GM21529 (cell line): Measurements from ENCODE around the gene CAMTA1.

Experiments used
- ATAC-seq: cut with Tn5 transposase; IDR thresholded peaks from one replicate; pipeline ENCODE4 v1.9.1; 2021; ENCODE audit not compliant: unreplicated experiment

The CAMTA1 gene

DNA sequence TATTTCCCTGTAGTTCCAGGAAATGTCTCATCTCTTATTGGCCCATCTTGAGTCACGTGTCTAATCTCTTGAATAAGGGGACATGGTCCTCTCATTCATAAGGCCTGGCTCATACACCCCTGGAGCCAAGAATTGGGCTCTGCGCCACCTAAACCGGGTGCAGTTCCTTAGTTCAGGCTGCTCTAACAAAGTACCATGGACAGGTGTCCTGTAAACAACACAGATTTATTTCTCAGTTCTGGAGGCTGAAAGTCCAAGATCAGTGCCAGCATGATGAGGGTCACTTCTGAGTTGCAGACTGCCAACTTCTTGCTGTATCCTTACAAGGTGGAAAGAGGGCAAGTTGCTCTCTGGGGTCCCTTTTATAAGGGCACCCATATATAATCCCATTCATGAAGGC lies 925.6 kb downstream of the CAMTA1 start:
- ATAC-seq, result no peak

DNA sequence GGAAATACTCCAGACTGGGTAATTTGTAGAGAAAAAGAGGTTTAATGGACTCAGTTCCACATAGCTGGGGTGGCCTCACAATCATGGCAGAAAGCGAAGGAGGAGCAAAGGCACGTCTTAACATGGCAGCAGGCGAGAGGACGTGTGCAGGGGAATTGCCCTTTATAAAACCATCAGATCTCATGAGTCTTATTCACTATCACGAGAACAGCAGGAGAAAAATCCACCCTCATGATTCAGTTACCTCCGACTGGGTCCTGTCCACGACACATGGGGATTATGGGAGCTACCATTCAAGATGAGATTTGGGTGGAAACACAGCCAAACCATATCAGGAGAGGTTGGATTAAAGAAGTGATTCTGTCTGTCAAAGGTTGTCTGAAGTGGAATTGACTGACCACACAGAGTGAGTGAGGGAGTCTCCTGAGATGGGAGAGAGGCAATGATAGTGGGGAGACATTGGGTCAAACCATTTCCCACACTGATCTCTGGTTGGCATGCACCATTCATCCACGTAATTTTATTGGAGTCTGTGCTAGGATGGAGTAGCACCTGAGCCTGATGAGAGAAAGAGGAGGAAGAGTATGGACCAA lies 927.6 kb downstream of the CAMTA1 start:
- ATAC-seq, result no peak

DNA sequence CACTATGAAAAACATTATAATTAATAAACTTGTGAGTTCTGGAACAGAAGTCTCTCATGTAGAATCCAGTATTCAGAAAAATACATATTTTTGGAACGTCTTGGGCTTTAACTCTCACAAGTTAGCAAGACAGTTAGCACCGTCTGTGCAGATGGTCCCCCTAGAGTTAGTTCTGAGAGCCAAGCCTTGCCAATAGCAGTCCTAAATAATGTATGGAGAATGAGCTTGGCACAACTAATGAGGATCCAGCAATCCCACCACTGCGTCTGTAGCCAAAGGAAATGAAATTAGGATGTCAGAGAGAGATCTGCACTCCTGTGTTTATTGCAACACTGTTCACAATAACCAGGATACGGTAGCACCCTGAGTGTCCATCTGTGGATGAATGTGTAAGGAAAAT lies 931.3 kb downstream of the CAMTA1 start:
- no peak for ATAC-seq

DNA sequence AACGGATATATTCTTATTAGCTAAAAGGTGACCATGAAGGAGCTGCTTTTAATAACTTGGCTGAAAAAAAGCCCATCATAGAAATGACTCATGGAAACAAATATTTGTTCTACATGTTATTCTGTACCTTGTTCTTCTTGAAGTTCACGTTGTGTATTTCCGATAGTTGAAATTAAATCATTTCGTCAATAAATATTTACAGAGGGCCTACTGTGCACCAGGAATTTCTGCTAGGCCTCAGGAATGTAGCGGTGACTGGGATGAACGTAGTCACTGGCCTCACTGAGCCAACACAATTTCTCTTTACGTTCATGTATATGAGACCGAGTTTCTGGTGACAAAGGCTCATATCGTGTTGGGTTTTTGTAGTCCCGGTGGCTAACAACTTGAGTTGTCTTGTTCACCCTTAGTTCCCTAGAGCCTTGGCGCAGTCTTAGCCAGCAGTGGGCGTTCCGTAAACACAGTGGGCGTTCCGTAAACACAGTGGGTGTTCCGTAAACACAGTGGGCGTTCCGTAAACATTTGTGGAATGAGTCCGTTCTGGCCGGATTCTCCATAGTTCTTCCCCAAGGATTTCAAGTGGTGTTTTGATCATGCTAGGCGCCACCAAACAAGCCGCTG lies 932.6 kb downstream of the CAMTA1 start:
- ATAC-seq, result no peak

DNA sequence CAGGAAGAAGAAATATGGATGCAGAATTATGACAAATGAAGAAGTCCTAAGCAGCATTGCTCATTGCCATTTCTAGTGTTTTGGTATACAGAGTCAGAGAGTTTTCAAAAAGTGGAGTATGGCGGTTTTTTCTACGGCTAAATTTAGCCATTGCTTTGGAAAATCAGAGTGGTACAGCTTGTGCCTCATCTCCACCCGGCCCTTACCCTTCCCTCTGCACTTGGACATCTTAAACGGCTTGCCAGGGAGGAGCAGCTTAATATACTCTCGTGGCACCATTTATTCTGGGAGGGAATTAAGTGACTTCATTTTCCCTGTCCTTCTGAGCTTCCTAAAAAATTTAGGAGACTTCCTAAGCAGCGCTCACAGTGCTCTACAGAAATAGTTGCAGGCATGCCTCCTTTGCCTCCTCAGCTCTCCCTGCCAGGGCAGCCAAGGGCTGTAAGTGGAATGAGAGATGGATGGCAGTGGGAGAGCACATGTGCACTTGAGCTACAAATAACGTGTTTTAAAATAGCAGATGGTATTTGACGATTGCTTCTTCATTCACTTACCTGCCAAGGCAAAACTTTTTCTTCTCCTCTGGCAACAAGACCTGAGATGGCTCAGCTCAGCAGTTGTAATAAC lies 934.3 kb downstream of the CAMTA1 start:
- ATAC-seq, result no peak

DNA sequence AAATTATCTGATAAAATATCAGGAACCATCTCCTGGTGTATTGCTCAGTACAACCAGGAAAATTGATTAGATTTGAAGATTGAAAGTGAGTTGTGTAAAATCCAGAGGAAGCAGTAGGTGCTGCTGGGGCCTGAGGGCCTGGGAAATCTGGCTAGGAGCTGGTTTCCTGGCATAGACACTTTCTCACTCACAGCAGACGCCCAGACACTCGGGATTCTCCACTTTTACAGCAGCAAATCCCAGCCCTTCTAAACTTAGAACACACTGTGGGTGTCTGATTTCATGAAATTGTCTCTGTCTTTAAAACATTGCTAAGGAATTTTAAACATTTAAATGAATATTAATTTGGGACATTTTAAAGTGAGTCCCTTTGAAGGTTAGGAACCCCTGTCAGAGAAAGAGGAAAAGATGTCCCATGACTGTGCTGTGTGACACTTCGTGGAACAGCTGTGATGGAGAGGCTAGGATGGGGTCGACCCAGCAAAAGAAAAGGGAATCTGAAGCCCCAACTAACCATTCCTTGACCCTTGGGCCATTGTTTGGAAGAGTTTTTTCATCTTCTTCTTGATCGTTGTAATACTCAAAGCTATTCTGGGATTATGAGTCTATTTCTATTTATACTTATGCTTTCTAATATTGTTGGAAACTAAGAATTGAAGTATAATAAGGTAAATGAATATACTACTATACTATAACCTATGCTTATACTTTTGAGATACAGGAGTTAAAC lies 936.9 kb downstream of the CAMTA1 start:
- ATAC-seq, result no peak

DNA sequence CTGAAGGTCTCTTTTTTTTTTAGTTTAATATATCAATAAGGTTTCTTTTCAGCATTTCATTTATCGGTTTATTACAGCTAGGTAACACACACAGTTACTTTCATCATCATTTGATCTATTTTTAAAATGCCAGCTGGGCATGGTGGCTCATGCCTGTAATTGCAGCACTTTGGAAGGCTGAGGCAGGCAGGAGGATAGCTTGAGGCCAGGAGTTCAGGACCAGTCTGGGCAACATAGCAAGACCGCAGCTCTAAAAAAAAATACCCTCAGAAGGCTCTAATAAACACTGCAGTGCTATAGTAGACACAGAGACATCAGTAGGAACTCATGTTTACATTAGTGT lies 937.4 kb downstream of the CAMTA1 start:
- ATAC-seq, result no peak

DNA sequence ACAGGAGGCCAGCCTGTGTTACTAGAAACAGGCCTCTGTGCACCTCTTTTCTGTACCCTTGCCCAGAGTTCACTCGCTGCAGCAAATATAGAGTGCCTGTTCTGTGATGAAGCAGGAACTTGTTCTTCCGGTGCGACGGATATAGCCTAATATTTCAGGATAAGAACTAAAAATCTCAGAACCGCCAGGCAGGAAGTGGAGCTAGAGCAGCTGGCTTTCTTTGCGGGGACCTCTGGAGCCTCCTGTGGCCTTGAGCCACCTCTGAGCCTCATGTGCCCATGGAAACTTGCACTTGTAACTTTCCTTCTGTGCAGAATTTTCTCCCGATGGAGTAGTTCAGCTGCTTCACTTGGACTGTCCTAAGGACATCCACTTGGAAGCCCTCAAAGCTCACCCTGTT lies 941.4 kb downstream of the CAMTA1 start:
- ATAC-seq, result no peak

DNA sequence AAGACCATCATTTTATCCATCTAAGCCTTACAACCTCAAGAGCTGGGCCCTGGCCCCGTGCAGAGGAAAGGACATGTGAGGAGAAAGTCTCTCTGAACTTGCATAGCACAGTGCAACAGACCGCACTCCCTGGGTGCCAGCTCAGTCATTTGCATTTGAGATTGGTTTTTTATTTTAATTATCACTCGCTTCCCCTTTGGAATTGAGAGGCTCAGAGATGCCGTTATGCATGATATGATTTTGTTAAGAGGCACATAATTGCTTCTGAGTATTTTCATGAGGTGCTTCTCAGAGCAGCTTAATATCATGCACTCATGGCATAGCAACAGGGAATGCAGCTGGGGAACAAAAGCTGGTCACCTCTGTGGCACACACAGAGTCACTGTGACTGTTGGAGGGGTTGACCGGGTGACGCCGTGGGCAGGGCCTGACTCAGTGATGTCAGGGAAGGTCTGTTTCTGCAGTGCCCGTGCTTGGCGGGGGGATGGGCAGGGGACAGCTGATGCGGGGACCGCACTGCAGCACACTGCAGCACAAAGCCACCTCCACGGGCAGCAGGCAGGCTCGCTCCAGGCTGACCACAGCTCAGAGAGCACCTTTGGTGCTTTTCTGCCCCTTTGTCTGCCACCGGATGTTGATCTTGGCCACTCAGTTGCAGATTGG lies 942.7 kb downstream of the CAMTA1 start:
- ATAC-seq, result no peak

DNA sequence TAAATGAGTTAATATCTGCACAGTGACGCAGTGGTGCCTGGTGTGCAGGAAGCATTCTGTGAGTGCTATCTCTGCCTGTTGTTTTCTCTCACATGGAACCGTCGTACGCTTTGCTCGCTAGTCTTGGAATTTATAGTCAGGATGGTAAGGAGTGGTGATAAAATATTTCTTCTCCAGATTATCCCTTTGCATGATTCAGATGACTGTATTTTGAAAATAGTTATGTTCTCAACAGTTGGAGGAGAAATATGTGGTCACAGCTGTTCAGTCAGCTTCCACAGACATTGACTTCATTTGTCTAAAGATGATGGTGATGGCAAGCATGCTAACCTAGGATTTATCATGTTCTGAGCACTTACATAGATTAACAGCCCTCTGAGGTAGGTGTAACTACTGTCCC lies 944.5 kb downstream of the CAMTA1 start:
- ATAC-seq, result no peak

DNA sequence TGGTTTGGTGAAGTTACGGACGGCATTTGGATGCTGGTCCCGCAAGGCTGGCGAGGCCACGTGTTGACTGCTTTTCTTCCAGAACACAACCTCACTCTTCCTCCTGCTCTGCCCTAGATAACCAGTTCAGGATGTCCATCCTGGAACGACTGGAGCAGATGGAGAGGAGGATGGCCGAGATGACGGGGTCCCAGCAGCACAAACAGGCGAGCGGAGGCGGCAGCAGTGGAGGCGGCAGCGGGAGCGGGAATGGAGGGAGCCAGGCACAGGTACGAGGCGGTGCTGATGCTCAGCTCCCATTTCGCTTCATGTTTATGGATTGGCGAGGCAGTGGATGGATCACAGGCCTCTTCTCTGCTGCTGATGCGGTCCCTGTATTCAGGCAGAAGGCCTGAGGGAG lies 947.1 kb downstream of the CAMTA1 start:
- ATAC-seq, result no peak

DNA sequence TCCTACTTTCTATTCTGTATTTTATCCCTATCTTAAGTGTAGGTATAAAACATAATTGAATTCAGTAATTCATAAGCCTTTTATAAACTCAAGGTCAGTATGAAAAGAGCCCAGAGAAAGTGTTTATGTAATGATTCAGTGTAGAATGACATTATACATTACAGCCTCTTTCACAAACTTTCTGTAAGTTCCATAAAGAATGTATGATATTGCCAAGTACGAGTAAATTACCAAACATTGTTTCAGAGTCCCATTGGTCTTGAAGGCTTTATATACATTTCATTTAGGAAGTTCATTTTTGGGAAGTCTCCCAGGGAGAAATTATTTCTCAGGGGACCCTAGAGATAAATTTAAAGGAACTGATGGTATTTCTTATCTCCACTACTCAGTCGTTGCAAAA lies 948.0 kb downstream of the CAMTA1 start:
- ATAC-seq, result no peak

DNA sequence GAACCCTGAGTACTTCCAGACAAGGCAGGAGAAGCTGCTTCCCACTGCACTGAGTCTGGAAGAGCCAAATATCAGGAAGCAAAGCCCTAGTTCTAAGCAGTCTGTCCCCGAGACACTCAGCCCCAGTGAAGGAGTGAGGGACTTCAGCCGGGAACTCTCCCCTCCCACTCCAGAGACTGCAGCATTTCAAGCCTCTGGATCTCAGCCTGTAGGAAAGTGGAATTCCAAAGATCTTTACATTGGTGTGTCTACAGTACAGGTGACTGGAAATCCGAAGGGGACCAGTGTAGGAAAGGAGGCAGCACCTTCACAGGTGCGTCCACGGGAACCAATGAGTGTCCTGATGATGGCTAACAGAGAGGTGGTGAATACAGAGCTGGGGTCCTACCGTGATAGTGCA lies 952.8 kb downstream of the CAMTA1 start:
- ATAC-seq, result no peak

DNA sequence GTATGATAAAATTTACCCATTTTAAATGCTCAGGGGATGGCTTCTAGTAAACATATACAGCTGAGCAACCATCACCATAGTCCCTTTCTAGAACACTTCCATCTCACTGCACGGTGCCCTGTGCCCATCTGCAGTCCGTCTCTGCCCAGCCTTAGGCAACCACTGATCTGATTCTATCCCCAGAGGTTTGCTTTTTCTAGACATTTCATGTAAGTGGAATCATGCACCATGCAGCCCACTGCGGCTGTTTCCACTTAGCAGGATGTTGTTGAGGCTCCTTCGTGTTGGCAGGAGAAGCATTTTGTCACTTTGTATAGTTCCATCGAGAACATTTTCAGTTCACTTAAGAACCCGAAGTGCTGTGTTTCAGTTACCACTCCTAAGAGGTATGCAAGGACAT lies 958.1 kb downstream of the CAMTA1 start:
- ATAC-seq, result no peak

DNA sequence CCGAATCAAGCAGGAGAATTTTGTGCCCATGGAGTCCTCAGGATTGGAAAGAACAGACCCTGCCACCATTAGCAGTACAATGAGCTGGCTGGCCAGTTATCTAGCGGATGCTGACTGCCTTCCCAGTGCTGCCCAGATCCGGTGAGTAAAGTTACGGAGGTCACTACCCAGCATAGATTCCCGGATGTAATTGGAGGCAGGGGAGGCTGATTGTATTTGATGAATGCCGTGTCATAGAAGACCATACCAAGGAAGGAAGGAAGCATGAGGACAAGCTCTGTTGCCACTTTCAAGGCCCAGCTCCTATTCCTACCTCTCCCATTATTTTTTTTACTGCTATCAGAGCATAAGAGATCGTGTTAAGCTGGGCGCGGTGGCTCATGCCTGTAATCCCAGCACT lies 959.6 kb downstream of the CAMTA1 start:
- ATAC-seq, result no peak

DNA sequence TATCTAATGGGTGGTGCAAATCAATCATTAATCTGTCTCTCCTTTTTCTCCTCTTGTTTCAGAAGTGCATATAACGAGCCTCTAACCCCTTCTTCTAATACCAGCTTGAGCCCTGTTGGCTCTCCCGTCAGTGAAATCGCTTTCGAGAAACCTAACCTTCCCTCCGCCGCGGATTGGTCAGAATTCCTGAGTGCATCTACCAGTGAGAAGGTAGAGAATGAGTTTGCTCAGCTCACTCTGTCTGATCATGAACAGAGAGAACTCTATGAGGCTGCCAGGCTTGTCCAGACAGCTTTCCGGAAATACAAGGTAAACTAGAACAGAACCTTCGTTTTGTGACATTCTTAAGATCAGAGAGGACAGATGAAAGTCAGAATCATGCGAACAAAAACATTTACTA lies 960.5 kb downstream of the CAMTA1 start:
- ATAC-seq, result no peak

DNA sequence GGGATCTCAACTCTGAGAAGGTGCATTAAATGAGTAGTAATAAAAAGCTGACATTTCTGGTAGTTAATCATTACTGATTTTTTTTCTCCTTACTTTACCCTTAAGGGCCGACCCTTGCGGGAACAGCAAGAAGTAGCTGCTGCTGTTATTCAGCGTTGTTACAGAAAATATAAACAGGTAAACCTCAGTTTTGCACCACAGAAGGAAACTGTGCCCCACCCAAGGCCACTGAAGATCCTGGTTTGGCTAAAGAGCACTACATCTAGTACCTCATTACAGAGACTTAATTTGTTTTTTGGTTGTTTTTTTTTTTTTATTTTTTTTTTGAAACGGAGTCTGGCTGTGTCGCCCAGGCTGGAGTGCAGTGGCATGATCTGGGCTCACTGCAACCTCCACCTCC lies 962.4 kb downstream of the CAMTA1 start:
- ATAC-seq, result no peak

DNA sequence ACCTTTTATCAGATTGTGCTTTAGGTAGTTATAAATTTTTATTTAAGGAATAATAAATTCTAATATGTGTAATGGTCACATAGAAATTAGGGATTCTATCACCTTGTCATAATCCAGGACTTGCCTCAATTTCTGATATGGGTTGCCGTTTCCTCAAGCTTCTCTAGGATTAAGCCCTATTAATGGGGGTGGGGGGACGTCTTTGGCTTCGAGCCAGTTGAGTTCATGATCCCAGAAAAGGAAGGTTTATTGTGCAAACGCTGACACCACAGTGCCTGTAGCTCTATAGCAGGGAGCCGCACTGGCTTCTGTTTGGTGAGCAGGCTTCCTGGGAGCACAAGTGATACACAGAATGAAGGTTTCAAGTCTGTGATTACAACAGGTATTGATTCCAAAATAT lies 963.9 kb downstream of the CAMTA1 start:
- ATAC-seq, result no peak

DNA sequence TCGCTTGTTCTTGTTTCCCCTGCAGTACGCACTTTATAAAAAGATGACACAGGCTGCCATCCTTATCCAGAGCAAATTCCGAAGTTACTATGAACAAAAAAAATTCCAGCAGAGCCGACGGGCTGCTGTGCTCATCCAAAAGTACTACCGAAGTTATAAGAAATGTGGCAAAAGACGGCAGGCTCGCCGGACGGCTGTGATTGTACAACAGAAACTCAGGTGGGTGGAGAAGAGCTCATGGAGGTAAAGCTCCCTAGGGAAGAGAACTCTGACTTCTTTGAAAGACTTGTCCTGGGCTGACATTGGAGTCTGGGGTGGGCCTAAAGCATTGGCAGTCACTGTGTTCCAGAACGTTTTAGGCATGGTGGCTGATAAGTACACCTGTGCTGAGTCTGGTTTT lies 965.9 kb downstream of the CAMTA1 start:
- no peak for ATAC-seq

DNA sequence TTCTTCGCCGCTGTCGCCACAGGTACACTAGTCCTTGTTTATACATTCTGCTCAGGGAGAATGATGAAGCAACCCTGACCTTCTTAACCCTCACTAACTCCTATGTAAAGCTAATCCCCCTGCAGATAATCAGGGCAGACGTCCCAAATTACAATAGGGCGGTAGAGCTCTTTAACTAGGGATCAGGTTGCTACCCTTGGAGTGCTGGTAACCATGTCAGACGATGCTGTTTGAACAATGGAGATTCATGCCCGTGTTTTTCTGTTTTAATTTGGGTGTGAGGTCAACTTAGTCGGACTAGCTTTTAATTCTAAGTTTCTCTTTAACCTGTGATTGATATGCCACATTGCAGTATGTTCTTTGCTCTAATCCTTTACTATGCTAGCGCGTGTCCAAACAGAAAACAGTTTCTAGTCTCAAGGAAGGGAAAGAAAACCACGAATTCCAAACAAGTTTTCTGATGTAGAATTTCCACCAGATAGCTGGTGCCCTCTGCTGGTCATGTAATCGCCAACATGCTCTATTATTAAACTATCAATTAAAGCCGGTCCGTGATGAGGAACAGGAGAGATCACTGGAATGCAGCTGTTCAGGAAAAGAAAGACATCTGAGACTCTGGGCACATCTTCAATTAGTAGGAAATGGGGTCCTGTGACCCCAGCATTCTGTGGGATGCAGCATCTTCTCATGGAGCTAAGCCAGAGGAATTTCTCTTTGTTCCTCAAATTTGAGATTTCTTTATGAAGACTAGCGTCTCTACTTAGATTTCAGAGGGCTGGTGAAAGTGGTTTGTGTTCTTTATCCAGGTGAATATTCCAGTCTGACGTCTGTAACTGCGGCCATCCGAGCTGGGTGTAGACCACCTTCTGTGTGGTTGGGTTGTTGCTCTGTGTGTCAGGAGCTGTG lies 967.5 kb downstream of the CAMTA1 start:
- ATAC-seq, result no peak

DNA sequence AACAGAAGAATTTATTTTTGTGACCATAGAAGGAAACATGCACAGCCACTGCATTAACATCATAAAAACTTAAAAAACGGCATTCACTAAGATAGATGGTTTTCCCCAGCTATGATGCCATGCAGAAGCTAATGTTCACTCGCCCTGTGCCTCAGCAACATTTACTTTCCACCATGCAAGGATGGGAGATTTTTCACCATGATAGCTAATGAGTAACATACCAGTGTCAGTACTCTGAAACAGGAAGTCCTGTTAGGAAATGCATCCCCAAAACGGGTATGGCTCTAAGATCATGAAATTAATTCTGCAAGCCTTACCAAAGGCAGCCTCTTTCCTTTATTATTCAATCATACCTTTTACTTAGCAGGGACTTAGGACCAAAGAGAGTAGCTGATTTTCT lies 968.4 kb downstream of the CAMTA1 start:
- no peak for ATAC-seq
